H1 (cell line): ENCODE data around the gene RPS13. TPM values are rescaled to one million over a fixed set of nuclear protein-coding genes. Genes with fewer than 3 reads are reported as not detected.

Experiments used
- ATF2 ChIP-seq: IDR thresholded peaks from 2 replicates; pipeline ENCODE4 v1.6.1; 2012; ENCODE audit warnings: low read length, inconsistent platforms
- POLR2A ChIP-seq, 2 experiments: IDR thresholded peaks; 1 replicate in 1 of 2; 2 replicates in 1 of 2; pipeline ENCODE4 v1.6.1; 2011; ENCODE audit warnings: low read depth in 2 of 2, low read length in 2 of 2, mild to moderate bottlenecking in 2 of 2; ENCODE audit errors: control extremely low read depth in 1 of 2
- polyA plus RNA-seq, 7 experiments: library from polyadenylated mRNA; depleted of rRNA in 3 of 7; stranded (reverse) in 5 of 7; unstranded in 2 of 7; fragments of >200 nt in 5 of 7; fragments of 200-250 nt in 2 of 7; gene quantifications; 1 replicate in 5 of 7; 2 replicates in 1 of 7; 4 replicates in 1 of 7; pipeline versions ENCODE4 v1.2.1 to v1.2.3, GENCODE V29; 2011 to 2013; ENCODE audit warnings: missing spikeins in 2 of 7, mixed read lengths in 2 of 7
- total RNA-seq: library from RNA; stranded (reverse); fragmentation: NEBNext Ultra II Directional; extraction: Animal tissue kit (Norgen Biotek cat#: 25700); gene quantifications from 2 replicates; pipeline ENCODE4 v1.2.1, GENCODE V29; 2021

RPS13 gene
- total and polyA plus RNA-seq, 2 of the 8 experiments (the other 6 are each of a cell fraction or from before 2014, with no cell fraction given): 1,336 to 2,270 TPM

GRCh38 chr11:17076517-17077239, 789 bp downstream of the RPS13 start (continued):
- TF ChIP-seq ATF2 (no peak), POLR2A (IDR thresholded peaks at IDR 0.05; ENCODE audit: control extremely low read depth in 1 of 2, low read depth in 2 of 2, low read length in 2 of 2) (no peak; a peak in 1 of 3 replicates)
